Cerebellar nuclear complex (tissue), 1 donor: Measurements from ENCODE around the gene PLG.
"Not testable (repeated sequence)": the region's sequence is repeated elsewhere in the genome, so short reads cannot be mapped to it uniquely, and the experiment has no call there.

Experiments used
- DNase-seq, 2 experiments: peaks; one replicate each; lab custom pipeline; 2025; lab: John Stamatoyannopoulos, UW

Gene PLG

GRCh38 chr6:160704688-160705087 is 2.6 kb downstream of the PLG start:
- DNase-seq = not testable (repeated sequence)

- not testable (repeated sequence) for DNase-seq
These were observed 6.9 kb downstream of the PLG start for GRCh38 chr6:160708993-160709392.

- no peak for DNase-seq
These were observed 12.8 kb downstream of the PLG start for GRCh38 chr6:160714731-160715316.

DNA sequence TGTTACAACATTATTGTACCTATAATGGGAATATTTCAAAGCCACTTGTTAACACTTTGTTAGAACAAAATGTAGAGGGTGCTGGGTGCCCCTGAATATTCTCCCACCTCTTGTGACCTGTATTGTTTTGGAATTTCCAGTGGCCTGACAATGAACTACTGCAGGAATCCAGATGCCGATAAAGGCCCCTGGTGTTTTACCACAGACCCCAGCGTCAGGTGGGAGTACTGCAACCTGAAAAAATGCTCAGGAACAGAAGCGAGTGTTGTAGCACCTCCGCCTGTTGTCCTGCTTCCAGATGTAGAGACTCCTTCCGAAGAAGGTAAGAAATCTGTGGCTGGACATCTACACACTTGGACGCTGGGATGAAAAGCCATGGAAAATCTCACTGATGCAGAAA is 28.9 kb downstream of the PLG start:
- DNase-seq = no peak

DNA sequence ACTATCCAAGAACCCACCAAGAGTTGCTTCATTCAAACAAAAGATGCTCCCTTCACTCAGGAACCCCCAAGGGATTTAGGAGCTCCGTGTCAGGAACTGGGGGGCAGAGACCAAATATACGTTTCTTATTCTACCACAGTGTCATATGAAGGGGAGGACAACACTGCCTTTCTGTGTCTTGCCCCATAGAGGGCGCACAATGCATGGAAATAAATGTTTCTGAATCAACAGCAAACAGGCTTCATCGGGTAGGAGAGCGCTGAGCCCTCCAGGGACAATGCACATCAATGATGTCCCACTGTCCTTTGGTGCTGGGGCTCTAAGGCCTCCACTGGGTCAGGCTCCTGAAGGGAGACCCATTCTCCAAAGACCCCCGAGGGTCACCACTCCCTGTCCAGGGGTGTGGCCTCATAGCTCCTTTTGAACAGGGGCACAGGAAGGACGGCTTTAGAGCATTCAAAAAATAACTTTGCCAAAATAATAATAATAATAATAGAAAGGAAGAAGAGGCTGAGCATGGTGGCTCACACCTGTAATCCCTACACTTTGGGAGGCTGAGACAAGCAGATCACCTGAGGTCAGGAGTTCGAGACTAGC is 31.1 kb downstream of the PLG start:
- DNase-seq = no peak

- no peak for DNase-seq
These were observed 32.6 kb downstream of the PLG start for GRCh38 chr6:160734627-160735026.

DNA sequence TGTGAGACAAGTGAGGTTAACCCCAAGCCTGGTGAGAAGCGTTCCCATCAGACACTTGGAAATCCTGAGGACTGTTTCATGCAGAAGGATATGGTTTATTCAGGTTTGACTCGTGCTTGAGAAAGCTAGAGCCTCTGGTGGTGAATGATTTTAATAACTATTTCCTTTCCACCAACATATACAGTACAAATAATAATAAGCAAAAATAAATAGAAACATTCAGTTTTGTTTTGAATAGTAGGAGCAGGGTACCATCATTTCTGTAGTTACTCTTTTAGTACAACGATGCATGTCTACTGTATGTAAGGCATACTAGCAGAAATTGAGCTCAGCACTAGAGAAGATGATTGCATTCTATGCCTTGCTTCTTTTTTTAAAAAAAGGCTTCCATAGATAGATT is 33.5 kb downstream of the PLG start:
- no peak for DNase-seq

DNA sequence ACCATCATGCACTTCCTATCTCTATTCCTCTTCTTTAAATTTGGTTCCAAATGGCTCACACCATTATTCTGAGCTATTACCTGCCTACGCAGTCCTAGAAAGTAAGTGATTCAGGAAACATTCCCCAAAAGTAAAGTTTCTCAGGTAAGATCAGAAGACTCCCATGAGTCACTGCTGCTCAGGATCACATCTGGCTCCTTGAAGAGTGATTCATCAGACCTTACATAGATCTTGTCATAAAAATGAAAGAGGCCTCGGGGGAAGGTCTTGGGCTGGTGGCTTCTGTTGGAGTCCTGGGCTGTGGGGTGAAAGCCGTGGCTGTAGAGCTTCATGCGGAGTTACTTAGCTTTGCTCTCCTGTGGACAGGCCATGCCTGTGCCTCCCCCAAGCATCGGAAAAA is 35.9 kb downstream of the PLG start:
- no peak for DNase-seq

- no peak for DNase-seq
These were observed 37.9 kb downstream of the PLG start for GRCh38 chr6:160739955-160740354.

DNA sequence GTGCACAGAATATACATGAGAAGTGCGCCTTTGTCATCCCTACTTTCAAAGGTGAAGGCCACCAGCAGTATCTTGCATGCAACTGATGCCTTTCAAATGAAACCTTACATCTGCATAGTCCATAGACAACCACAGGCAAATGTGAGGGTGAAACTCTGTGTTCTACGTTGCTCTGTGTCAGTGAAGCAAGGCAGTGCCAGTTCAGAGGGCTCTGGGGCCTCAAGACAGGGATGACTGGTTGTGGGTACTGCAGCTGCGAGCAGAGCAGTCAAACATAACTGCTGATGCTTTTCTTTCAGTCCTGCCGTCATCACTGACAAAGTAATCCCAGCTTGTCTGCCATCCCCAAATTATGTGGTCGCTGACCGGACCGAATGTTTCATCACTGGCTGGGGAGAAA is 39.0 kb downstream of the PLG start:
- DNase-seq = not testable (repeated sequence)

GRCh38 chr6:160742090-160742489 is 40.0 kb downstream of the PLG start:
- no peak for DNase-seq

GRCh38 chr6:160750276-160750689 is 48.2 kb downstream of the PLG start:
- DNase-seq = no peak

GRCh38 chr6:160753211-160753610 is 51.2 kb downstream of the PLG start:
- DNase-seq = not testable (repeated sequence)

GRCh38 chr6:160755165-160755564 is 53.1 kb downstream of the PLG start:
- no peak for DNase-seq

- DNase-seq = no peak
These were observed 54.0 kb downstream of the PLG start for GRCh38 chr6:160756021-160756420.

- no peak for DNase-seq
These were observed 54.8 kb downstream of the PLG start for GRCh38 chr6:160756871-160757270.

GRCh38 chr6:160764847-160765246 is 62.8 kb downstream of the PLG start:
- no peak for DNase-seq

GRCh38 chr6:160765412-160765811 is 63.4 kb downstream of the PLG start:
- no peak for DNase-seq

- DNase-seq = no peak
These were observed 64.6 kb downstream of the PLG start for GRCh38 chr6:160766657-160766988.

DNA sequence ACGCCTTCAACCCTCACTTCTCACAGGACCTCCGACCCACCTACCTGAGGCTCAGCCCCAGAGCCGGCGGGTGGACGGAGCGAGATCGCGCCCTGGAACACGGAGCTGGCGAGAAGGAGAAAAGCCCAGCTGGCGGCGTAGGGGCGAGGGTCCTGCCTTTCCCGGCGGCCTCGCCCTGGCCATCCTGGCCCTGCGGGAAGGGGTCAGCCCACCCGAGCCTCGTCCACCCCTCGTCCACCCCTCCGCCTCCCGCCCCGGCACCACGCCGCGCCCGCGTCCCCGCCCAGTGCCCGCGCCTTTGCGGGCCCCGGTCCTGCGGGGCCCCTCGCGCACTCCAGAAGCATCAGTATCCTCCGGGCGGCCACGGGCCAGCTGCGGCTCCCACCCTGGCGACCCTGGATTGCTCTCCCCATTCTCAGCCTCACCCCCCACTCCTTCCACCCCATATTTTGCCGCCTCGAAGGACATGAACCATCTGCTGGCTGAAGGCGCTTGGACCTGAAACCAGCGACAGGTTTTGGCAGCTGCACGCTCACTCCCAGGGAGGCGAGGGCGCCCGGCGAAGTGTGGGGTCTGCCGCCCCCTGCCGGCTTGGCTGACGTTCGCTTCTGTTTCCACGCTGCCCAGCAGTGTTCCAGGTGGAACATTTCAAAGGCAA is 65.1 kb downstream of the PLG start:
- DNase-seq = no peak

GRCh38 chr6:160767647-160768019 is 65.6 kb downstream of the PLG start:
- no peak for DNase-seq

- no peak for DNase-seq
These were observed 66.1 kb downstream of the PLG start for GRCh38 chr6:160768101-160768500.

DNA sequence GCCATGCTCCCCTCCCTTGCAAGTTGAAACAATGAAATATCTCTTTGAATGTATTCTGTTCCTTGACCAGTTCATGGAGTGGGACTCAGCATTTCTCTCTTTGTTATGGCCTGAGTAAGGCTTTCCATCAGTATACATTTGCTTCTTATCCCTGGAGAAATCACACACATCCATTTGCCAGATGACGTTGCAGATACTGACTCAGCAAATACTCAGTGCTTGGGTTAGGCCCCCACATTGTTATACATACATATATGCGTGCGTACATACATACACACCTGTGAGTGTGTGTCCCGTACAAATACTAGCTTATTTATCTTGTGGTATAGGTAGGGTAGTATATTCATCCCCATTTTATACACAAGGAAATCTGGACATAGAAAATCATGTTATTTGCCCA is 72.4 kb downstream of the PLG start:
- DNase-seq = no peak
